Osteocyte (in vitro differentiated cells): ENCODE data around the gene ADNP. TPM values are rescaled to one million over a fixed set of nuclear protein-coding genes. Genes with fewer than 3 reads are reported as not detected.

Source experiments
- DNase-seq: peaks from one replicate; pipeline ENCODE4 v3.0.0; 2021; ENCODE audit warnings: mixed read lengths; ENCODE audit not compliant: unreplicated experiment; ENCODE audit errors: extremely low spot score
- H3K27ac Mint-ChIP-seq: one replicate; pipeline ENCODE4 v1.8.0; 2021; ENCODE audit warnings: mild to moderate bottlenecking, mixed read lengths; ENCODE audit not compliant: unreplicated experiment
- H3K27me3 Mint-ChIP-seq: one replicate; pipeline ENCODE4 v1.8.0; 2021; ENCODE audit warnings: mixed read lengths; ENCODE audit not compliant: unreplicated experiment
- H3K36me3 Mint-ChIP-seq: one replicate; pipeline ENCODE4 v1.8.0; 2021; ENCODE audit warnings: mixed read lengths; ENCODE audit not compliant: unreplicated experiment
- H3K4me1 Mint-ChIP-seq: one replicate; pipeline ENCODE4 v1.8.0; 2021; ENCODE audit warnings: mixed read lengths; ENCODE audit not compliant: unreplicated experiment
- H3K4me3 Mint-ChIP-seq: one replicate; pipeline ENCODE4 v1.8.0; 2021; ENCODE audit warnings: mild to moderate bottlenecking, moderate library complexity, mixed read lengths; ENCODE audit not compliant: unreplicated experiment
- H3K9me3 Mint-ChIP-seq: one replicate; pipeline ENCODE4 v1.8.0; 2021; ENCODE audit warnings: mixed read lengths; ENCODE audit not compliant: unreplicated experiment
- total RNA-seq: library from RNA; stranded (reverse); gene quantifications from 2 replicates; pipeline ENCODE4 v1.2.1, GENCODE V29; 2021
- TF ChIP-seq, protein P1 (sequence below): fragments of 200-600 bp; sonication (generic); IDR thresholded peaks from 2 replicates; pipeline ENCODE4 v1.5.0; 2021; ENCODE audit warnings: antibody characterized with exemption, mild to moderate bottlenecking, moderate library complexity

The ADNP gene
- total RNA-seq, 1 donor from 2014 or later: 67.4 TPM

DNA sequence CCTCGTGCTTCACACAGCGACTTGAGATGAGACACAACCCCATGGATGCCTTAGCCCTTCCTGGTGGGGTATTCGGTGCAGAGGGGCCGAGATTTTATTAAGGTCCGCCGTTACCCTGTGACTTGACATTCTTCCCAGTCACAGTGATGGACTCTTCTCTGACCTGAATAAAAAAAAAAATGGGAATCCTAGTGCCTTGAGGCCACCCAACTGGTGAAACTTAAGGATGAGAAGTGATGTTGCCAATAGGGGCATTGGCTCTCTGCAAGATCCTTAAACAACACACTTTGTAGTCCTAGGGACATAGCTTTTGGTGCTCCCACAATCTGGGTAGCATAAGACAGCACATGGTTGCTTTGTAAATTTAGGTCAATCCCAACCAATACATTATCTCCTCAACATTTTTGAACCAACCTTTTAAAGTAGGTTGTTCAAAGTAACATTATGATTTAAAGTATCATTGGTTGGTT lies 814 bp upstream of the ADNP start:
- Mint-ChIP-seq H3K9me3 (no peaks in the 10 kb centered on the region), H3K4me1 (peaks cover 32% of the 10 kb centered on the region), H3K4me3 (peak overlapping the region; percentile 77), H3K36me3 (peaks cover 37% of the 10 kb centered on the region), H3K27me3 (no peaks in the 10 kb centered on the region), H3K27ac (peak overlapping the region; percentile 98)
- no peak for DNase-seq
- TF ChIP-seq, protein P1, sequence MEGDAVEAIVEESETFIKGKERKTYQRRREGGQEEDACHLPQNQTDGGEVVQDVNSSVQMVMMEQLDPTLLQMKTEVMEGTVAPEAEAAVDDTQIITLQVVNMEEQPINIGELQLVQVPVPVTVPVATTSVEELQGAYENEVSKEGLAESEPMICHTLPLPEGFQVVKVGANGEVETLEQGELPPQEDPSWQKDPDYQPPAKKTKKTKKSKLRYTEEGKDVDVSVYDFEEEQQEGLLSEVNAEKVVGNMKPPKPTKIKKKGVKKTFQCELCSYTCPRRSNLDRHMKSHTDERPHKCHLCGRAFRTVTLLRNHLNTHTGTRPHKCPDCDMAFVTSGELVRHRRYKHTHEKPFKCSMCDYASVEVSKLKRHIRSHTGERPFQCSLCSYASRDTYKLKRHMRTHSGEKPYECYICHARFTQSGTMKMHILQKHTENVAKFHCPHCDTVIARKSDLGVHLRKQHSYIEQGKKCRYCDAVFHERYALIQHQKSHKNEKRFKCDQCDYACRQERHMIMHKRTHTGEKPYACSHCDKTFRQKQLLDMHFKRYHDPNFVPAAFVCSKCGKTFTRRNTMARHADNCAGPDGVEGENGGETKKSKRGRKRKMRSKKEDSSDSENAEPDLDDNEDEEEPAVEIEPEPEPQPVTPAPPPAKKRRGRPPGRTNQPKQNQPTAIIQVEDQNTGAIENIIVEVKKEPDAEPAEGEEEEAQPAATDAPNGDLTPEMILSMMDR: no peak

GRCh38 chr20:50930976-50931305 lies 296 bp downstream of the ADNP start:
- Mint-ChIP-seq H3K9me3 (no peaks in the 10 kb centered on the region), H3K4me3 (peak overlapping the region; percentile 77), H3K27me3 (no peaks in the 10 kb centered on the region), H3K36me3 (peaks cover 31% of the 10 kb centered on the region), H3K4me1 (peaks cover 37% of the 10 kb centered on the region), H3K27ac (peak overlapping the region; percentile 98)
- TF ChIP-seq, protein P1: no peak
- no peak for DNase-seq

- Mint-ChIP-seq H3K27me3 (no peaks in the 10 kb centered on the region), H3K4me3 (peak overlapping the region; percentile 83), H3K36me3 (peaks cover 30% of the 10 kb centered on the region), H3K9me3 (no peaks in the 10 kb centered on the region), H3K4me1 (peaks cover 43% of the 10 kb centered on the region), H3K27ac (peak overlapping the region; percentile 85)
- no peak for DNase-seq
- TF ChIP-seq, protein P1: no peak
Observed at GRCh38 chr20:50930139-50930975, 880 bp downstream of the ADNP start.

- Mint-ChIP-seq H3K4me3 (peak overlapping the region; percentile 77), H3K9me3 (no peaks in the 10 kb centered on the region), H3K4me1 (peaks cover 49% of the 10 kb centered on the region), H3K27ac (peak overlapping the region; percentile 80), H3K36me3 (peaks cover 25% of the 10 kb centered on the region), H3K27me3 (no peaks in the 10 kb centered on the region)
- DNase-seq: peak; percentile 94
- TF ChIP-seq, protein P1: peak; percentile 94
Observed at GRCh38 chr20:50929299-50930138, 1.7 kb downstream of the ADNP start.

- Mint-ChIP-seq H3K4me1 (peaks cover 54% of the 10 kb centered on the region), H3K27ac (peak overlapping the region; percentile 19), H3K36me3 (peaks cover 20% of the 10 kb centered on the region), H3K4me3 (peak overlapping the region; percentile 77), H3K27me3 (no peaks in the 10 kb centered on the region), H3K9me3 (no peaks in the 10 kb centered on the region)
- DNase-seq: no peak
- TF ChIP-seq, protein P1: no peak
Observed at GRCh38 chr20:50928469-50928868, 2.8 kb downstream of the ADNP start.
